Endodermal cell (in vitro differentiated cells): ENCODE results near the gene TACC3. TPM values are rescaled to one million over a fixed set of nuclear protein-coding genes. Genes with fewer than 3 reads are reported as not detected.

ENCODE experiments used
- DNase-seq: peaks from one replicate; pipeline ENCODE4 v3.0.0-alpha.2; 2017
- H3K27ac ChIP-seq: 2 replicates; pipeline ENCODE4 v1.5.1; 2013; ENCODE audit warnings: mild to moderate bottlenecking, low read depth, low read length, moderate library complexity
- H3K27me3 ChIP-seq: 2 replicates; pipeline ENCODE4 v1.6.1; 2013; ENCODE audit warnings: mild to moderate bottlenecking, low read length, moderate library complexity; ENCODE audit not compliant: insufficient read depth, control insufficient read depth, poor library complexity, severe bottlenecking
- H3K36me3 ChIP-seq: 2 replicates; pipeline ENCODE4 v1.7.0; 2013; ENCODE audit warnings: mild to moderate bottlenecking, low read length, moderate library complexity; ENCODE audit not compliant: control insufficient read depth, insufficient read depth
- H3K4me1 ChIP-seq: one replicate; pipeline ENCODE4 v1.7.0; 2013; ENCODE audit warnings: low read length; ENCODE audit not compliant: control insufficient read depth, insufficient read depth
- H3K4me3 ChIP-seq: 2 replicates; pipeline ENCODE4 v1.5.1; 2013; ENCODE audit warnings: mild to moderate bottlenecking, low read length, moderate library complexity
- H3K9ac ChIP-seq: 2 replicates; pipeline ENCODE4 v1.6.1; 2013; ENCODE audit warnings: mild to moderate bottlenecking, low read length, moderate library complexity; ENCODE audit not compliant: poor library complexity, severe bottlenecking; ENCODE audit errors: extremely low read depth
- H3K9me3 ChIP-seq: 2 replicates; pipeline ENCODE4 v1.6.1; 2013; ENCODE audit warnings: mild to moderate bottlenecking, low read length, moderate library complexity; ENCODE audit not compliant: control insufficient read depth
- H3K27ac Mint-ChIP-seq: 2 replicates; pipeline ENCODE4 v1.8.0; 2020; ENCODE audit warnings: mixed read lengths
- H3K27me3 Mint-ChIP-seq: 2 replicates; pipeline ENCODE4 v1.8.0; 2021; ENCODE audit warnings: mild to moderate bottlenecking, mixed read lengths; ENCODE audit not compliant: insufficient read depth
- H3K36me3 Mint-ChIP-seq: 2 replicates; pipeline ENCODE4 v1.8.0; 2020; ENCODE audit warnings: low read depth, mixed read lengths
- H3K4me1 Mint-ChIP-seq: 2 replicates; pipeline ENCODE4 v1.8.0; 2020; ENCODE audit warnings: mixed read lengths
- H3K4me3 Mint-ChIP-seq: 2 replicates; pipeline ENCODE4 v1.8.0; 2020; ENCODE audit warnings: mild to moderate bottlenecking, moderate library complexity, mixed read lengths
- H3K9me3 Mint-ChIP-seq: 2 replicates; pipeline ENCODE4 v1.8.0; 2020; ENCODE audit warnings: mild to moderate bottlenecking, mixed read lengths
- CTCF ChIP-seq: fragments of 200-600 bp; sonication (generic); conservative IDR thresholded peaks from 2 replicates; pipeline ENCODE4 v1.5.0; 2021; ENCODE audit warnings: antibody characterized with exemption, mild to moderate bottlenecking
- WGBS, 2 experiments: methylation state at CpG; one replicate each; pipeline versions ENCODE4 v1.1.5 to v1.1.7; 2013; ENCODE audit warnings: missing lambda C conversion rate in 2 of 2, mixed read lengths in 1 of 2; ENCODE audit not compliant: insufficient coverage in 1 of 2, insufficient read length in 1 of 2; 5-methylcytosine and 5-hydroxymethylcytosine counted together
- total RNA-seq, 2 donors: library from RNA; stranded (reverse); fragmentation: NEBNext Ultra II Directional in 1 of 2; extraction: Animal tissue kit (Norgen Biotek cat#: 25700) in 1 of 2; gene quantifications; 2 replicates in 1 of 2; 3 replicates in 1 of 2; pipeline ENCODE4 v1.2.1, GENCODE V29; 2021

The TACC3 gene
- total RNA-seq, 2 donors from 2014 or later = 113 to 182 TPM

GRCh38 chr4:1792158-1792831, 71.0 kb downstream of the TACC3 start:
- TF ChIP-seq CTCF = no peak
- 26 to 46% methylated on average over 8 to 29 of the region's 29 CpGs for WGBS, 2 experiments
- Mint-ChIP-seq H3K36me3 (no peaks in the 10 kb centered on the region), H3K4me3 (peak overlapping the region; percentile 55), H3K27me3 (peaks cover 27% of the 10 kb centered on the region), H3K9me3 (no peaks in the 10 kb centered on the region), H3K27ac (peak overlapping the region; percentile 72), H3K4me1 (no peaks in the 10 kb centered on the region)
- H3K4me1 ChIP-seq = peaks cover 7% of the 10 kb centered on the region
- H3K27ac ChIP-seq = no peak overlapping the region
- peaks cover 17% of the 10 kb centered on the region for H3K27me3 ChIP-seq
- no peak for DNase-seq
- H3K9me3 ChIP-seq = no peaks in the 10 kb centered on the region
- no peak overlapping the region for H3K4me3 ChIP-seq
- H3K9ac ChIP-seq = no peak overlapping the region
- no peaks in the 10 kb centered on the region for H3K36me3 ChIP-seq

GRCh38 chr4:1792832-1793495, 71.6 kb downstream of the TACC3 start, which contains the start of gene FGFR3:
FGFR3 (plus strand) TSS chr4:1793293; CDS start chr4:1793935, 642 bp downstream.
- Histone ChIP-seq H3K4me3 (peak within 1 kb of the TSS; percentile 80), H3K36me3 (no peaks in the 10 kb centered on the region), H3K4me1 (peaks cover 7% of the 10 kb centered on the region), H3K27ac (no peak within 1 kb of the TSS), H3K9me3 (no peaks in the 10 kb centered on the region), H3K9ac (peak within 1 kb of the TSS; percentile 34), H3K27me3 (peaks cover 17% of the 10 kb centered on the region)
- Mint-ChIP-seq H3K27me3 (peaks cover 27% of the 10 kb centered on the region), H3K4me1 (no peaks in the 10 kb centered on the region), H3K4me3 (peak within 1 kb of the TSS; percentile 66), H3K9me3 (no peaks in the 10 kb centered on the region), H3K27ac (peak within 1 kb of the TSS; percentile 72), H3K36me3 (no peaks in the 10 kb centered on the region)
- peak; percentile 93 for DNase-seq
- WGBS, 2 experiments = 0 to 4% methylated on average over 10 to 95 of the region's 95 CpGs
- no peak for TF ChIP-seq CTCF

GRCh38 chr4:1793496-1793840, 72.1 kb downstream of the TACC3 start:
- no peaks in the 10 kb centered on the region for H3K36me3 ChIP-seq
- peaks cover 17% of the 10 kb centered on the region for H3K27me3 ChIP-seq
- no peak for TF ChIP-seq CTCF
- Mint-ChIP-seq H3K4me1 (no peaks in the 10 kb centered on the region), H3K4me3 (peak overlapping the region; percentile 66), H3K9me3 (no peaks in the 10 kb centered on the region), H3K27me3 (peaks cover 27% of the 10 kb centered on the region), H3K36me3 (no peaks in the 10 kb centered on the region), H3K27ac (no peak overlapping the region)
- peaks cover 7% of the 10 kb centered on the region for H3K4me1 ChIP-seq
- no peak overlapping the region for H3K4me3 ChIP-seq
- WGBS, 2 experiments = 0% methylated on average over 42 of the region's 44 CpGs; no CpG with 5 or more reads in 1 of the 2 experiments
- H3K9ac ChIP-seq = no peak overlapping the region
- H3K9me3 ChIP-seq = no peaks in the 10 kb centered on the region
- DNase-seq = peak; percentile 80
- no peak overlapping the region for H3K27ac ChIP-seq
